SKM-1 treated with dmso at 0.1 percent for 144 hours (cell line): Measurements from ENCODE around the gene ANK2.
A peak's percentile ranks its signal among the peaks of the same experiment; 100 is the strongest.
"Not testable (repeated sequence)": the region's sequence is repeated elsewhere in the genome, so short reads cannot be mapped to it uniquely, and the experiment has no call there.

Experiments
- DNase-seq: peaks from one replicate; lab custom pipeline; 2025; ENCODE audit not compliant: unreplicated experiment; lab: John Stamatoyannopoulos, UW

The ANK2 gene

DNA sequence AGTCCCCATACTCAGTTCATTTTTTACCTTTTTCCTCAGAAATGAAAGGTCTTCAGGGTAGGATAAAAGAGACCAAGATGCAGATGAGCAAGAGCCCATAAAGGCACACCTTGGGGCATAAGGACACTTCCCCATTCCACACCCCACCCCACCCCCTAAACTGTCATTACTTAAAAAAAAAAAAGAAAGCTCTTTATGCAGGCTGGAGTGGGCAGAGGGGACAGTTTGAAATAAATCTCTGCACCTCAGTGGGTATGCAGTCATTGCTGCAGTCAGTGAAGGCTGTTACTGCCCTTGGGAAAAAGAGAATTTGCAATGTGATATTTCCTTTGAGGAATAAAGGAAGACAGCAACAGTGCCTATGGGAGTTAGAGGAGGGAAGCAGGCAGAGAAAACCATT lies 137.5 kb downstream of the ANK2 start:
- DNase-seq: no peak

GRCh38 chr4:113187358-113187757 lies 137.9 kb downstream of the ANK2 start:
- DNase-seq: no peak

DNA sequence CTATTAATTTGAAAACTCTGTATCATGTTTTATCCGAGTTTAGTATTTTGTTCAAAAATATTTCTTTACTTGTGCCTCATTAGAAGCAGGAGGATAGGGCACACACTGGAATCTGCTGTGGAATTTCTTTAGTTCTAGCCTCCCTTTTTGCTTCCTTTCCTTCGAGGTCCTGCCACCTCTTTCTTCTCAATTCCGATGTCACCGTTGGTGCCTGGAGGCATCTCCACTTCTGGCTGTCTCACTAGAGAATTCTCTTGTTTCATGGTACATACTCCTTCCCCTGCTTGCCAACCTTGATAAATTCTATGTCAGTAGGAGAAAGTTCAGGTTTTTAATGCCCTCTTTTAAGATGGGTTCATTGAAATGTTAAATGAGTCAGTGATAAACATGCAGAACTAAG lies 140.1 kb downstream of the ANK2 start:
- no peak for DNase-seq

- no peak for DNase-seq
These were observed 159.7 kb downstream of the ANK2 start for GRCh38 chr4:113209153-113209552.

GRCh38 chr4:113209652-113210320 lies 160.3 kb downstream of the ANK2 start:
- no peak for DNase-seq

GRCh38 chr4:113212613-113213012 lies 163.2 kb downstream of the ANK2 start:
- no peak for DNase-seq

- no peak for DNase-seq
These were observed 172.5 kb downstream of the ANK2 start for GRCh38 chr4:113221990-113222389.

DNA sequence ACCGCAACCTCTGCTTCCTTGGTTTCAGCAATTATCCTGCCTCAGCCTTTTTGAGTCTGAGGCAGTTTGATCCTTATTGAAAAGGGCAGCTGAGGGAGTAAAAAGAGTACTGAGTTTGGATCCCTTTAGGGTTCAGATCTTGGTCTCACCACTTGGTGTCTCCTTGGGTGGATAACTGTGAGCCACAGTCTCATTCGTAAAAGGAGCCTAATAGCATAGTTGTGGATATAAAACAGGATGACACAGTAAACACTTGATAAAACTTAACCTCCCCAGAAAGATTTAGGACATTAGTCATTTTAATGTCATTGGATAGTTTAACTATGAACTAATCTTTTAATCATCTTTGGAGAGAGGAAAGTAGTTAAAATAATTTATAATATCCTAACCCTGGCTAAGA lies 173.0 kb downstream of the ANK2 start:
- no peak for DNase-seq

DNA sequence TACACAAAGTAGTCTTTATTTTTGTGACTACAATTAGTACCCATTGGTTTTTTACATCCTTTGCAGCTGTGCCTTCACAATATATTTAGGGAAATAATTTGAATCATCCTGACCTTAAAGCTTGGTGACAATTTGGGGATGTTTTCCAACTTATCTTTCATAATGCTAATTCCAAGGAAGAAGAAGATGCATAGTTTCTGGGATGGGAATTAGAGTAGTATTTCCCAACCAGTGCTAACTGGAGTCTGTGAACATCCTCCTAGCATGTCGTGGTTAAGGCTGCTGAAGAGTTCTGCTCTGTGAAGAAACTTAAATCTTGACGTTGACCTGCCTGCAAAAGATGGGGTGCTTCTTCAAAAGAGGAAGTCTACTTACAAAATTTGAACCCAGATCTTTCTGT lies 173.5 kb downstream of the ANK2 start:
- peak; percentile 23 for DNase-seq

DNA sequence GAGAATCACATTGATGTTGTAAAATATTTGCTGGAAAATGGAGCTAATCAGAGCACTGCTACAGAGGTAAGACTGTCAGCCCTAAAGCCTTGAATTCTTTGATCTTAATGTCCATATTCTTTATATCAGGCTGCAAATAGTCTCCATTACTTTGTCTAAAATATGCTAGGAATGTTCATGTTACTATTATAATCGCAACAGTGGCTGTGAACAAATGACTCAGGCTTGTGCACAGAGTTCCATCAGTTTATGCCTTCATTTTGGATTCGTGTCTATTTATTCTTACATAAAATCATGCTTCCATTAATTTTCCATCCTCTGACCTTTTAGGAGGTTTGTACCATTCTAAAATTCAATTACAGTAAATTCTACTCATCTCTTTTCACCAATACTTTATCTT lies 182.7 kb downstream of the ANK2 start:
- DNase-seq: no peak

GRCh38 chr4:113236916-113237315 lies 187.5 kb downstream of the ANK2 start:
- no peak for DNase-seq

GRCh38 chr4:113243312-113243711 lies 193.9 kb downstream of the ANK2 start:
- no peak for DNase-seq

DNA sequence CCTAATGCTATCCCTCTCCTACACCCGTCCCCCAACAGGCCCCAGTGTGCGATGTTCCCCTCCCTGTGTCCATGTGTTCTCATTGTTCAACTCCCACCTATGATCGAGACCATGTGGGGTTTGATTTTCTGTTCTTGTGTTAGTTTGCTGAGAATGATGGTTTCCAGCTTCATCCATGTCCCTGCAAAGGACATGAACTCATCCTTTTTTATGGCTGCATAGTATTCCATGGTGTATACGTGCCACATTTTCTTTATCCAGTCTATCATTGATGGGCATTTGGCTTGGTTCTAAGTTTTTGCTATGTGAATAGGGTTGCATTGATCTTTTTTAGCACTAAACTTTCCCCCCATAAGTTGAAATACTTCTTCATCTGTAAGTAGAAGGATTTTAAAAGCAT lies 195.3 kb downstream of the ANK2 start:
- not testable (repeated sequence) for DNase-seq

- no peak for DNase-seq
These were observed 198.9 kb downstream of the ANK2 start for GRCh38 chr4:113248320-113248719.

DNA sequence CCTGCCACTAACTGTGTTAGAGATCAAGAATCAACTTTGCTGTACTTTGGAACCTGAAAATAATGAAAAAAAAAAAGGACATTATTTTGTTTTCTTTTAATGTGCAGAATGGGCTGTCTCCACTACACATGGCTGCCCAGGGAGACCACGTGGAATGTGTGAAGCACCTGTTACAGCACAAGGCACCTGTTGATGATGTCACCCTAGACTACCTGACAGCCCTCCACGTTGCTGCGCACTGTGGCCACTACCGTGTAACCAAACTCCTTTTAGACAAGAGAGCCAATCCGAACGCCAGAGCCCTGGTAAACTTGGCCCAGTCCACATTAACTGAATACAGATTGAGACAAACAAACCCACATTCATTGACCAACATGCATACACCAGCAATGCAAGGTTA lies 206.2 kb downstream of the ANK2 start:
- no peak for DNase-seq

DNA sequence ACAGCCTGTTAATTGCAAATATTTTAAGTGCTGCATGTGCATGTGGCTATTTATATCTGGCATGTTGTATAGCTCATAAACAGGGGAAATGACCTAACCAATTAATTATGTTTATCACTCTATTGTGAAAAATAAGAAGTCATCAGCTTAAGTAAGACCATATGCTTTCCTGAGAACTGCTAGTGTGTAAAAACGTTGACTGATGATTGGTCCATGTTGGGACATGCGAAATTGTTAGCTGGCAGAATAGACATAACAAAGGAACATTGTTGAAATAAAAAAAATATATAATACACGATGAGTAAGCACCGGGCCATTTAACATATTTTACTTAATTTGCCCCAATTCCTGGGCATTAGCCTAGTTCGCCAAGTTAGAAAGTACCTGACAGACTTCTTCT lies 207.5 kb downstream of the ANK2 start:
- no peak for DNase-seq

DNA sequence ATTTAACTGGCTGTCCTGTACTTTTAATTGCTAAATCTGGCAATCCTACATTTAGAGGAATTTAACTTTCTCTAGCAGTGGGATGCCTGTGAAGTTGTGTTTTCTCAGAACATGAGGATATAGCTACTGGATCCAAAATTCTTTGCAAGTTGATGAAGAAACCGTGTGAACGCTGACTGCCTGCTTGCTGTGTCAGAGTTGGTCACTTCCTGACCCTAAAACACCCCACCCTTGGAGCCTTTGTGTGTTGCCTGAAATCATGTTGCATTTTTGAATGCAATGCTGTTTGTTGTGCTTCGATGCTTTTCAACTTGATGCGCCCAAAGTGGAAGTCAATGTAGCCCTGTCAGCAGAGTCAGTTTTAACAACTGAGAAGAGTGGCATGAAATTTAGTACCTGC lies 211.2 kb downstream of the ANK2 start:
- no peak for DNase-seq

GRCh38 chr4:113263274-113263673 lies 213.8 kb downstream of the ANK2 start:
- no peak for DNase-seq

GRCh38 chr4:113270520-113271319 lies 221.3 kb downstream of the ANK2 start:
- DNase-seq: no peak

- DNase-seq: no peak
These were observed 223.1 kb downstream of the ANK2 start for GRCh38 chr4:113272523-113272922.

GRCh38 chr4:113273721-113274220 lies 224.3 kb downstream of the ANK2 start:
- no peak for DNase-seq

- DNase-seq: no peak
These were observed 227.2 kb downstream of the ANK2 start for GRCh38 chr4:113276464-113277170.
